HCT116 (cell line): Measurements from ENCODE around the gene PSORS1C2. TPM values are rescaled to one million over a fixed set of nuclear protein-coding genes. Genes with fewer than 3 reads are reported as not detected.

Experiments used
- ATAC-seq: fragments of 200-7000 bp; cut with Tn5 transposase; 2 replicates; pipeline ENCODE4 v1.9.1; 2020; ENCODE audit warnings: mild to moderate bottlenecking, moderate library complexity
- BruUV-seq: library from RNA; stranded (reverse); fragments of 400-500 nt; replicated peaks from 2 replicates; lab custom pipeline; 2021; lab: Mats Ljungman, UMichigan
- CTCF ChIA-PET: fragments of 300-600 bp; sonication (Branson Sonifier 250); formaldehyde crosslinking; loops from one replicate; lab custom pipeline; 2021; ENCODE audit warnings: antibody characterized with exemption; lab: Charles Lee
- POLR2A ChIA-PET: fragments of 300-600, 350-600 bp; sonication (Branson Sonifier 250); formaldehyde crosslinking; loops from one replicate; lab custom pipeline; 2021; ENCODE audit warnings: antibody characterized with exemption; lab: Charles Lee
- RAD21 ChIA-PET, 2 experiments: fragments of 300-600 bp; sonication (Branson Sonifier 250); formaldehyde crosslinking; loops; one replicate each; lab custom pipeline; 2023; ENCODE audit warnings: low total read pairs in 2 of 2; ENCODE audit not compliant: uncharacterized antibody in 2 of 2, unreplicated experiment in 2 of 2, low non-redundant PET in 1 of 2; lab: Charles Lee
- DNase-seq: peaks from one replicate; pipeline ENCODE4 v3.0.0-alpha.2; 2010; ENCODE audit warnings: low read depth, low spot score
- H2AFZ ChIP-seq: fragments of 200-600 bp; shearing (Covaris generic), sonication (generic); 2 replicates; pipeline ENCODE4 v1.6.1; 2017; ENCODE audit warnings: low read depth, mixed run types, mixed read lengths, antibody characterized with exemption, low read length; ENCODE audit not compliant: poor library complexity, severe bottlenecking
- H3K27ac ChIP-seq: 2 replicates; pipeline ENCODE4 v1.5.1; 2012; ENCODE audit warnings: low read depth, low read length
- H3K27me3 ChIP-seq: fragments of 200-600 bp; sonication (generic); 2 replicates; pipeline ENCODE4 v1.6.1; 2016; ENCODE audit warnings: mixed run types, low read length, mixed read lengths; ENCODE audit not compliant: insufficient read depth
- H3K36me3 ChIP-seq, 2 experiments: fragments of 200-500 bp in 1 of 2; fragments of 200-600 bp in 1 of 2; sonication (Bioruptor generic) in 1 of 2; sonication (generic) in 1 of 2; 2 replicates each; pipeline versions ENCODE4 v1.5.1 to v1.6.1; 2014 to 2016; ENCODE audit warnings: low read length in 2 of 2, inconsistent platforms in 1 of 2, mixed read lengths in 1 of 2, mixed run types in 1 of 2; ENCODE audit not compliant: insufficient read depth in 2 of 2, control insufficient read depth in 1 of 2
- H3K4me1 ChIP-seq, 2 experiments: fragments of 200-600 bp in 1 of 2; sonication (generic) in 1 of 2; 2 replicates each; pipeline versions ENCODE4 v1.5.1 to v1.6.1; 2012 to 2017; ENCODE audit warnings: low read length in 2 of 2, inconsistent platforms in 1 of 2, mild to moderate bottlenecking in 1 of 2, mixed read lengths in 1 of 2, mixed run types in 1 of 2, moderate library complexity in 1 of 2; ENCODE audit not compliant: insufficient read depth in 2 of 2, control insufficient read depth in 1 of 2
- H3K4me2 ChIP-seq: fragments of 200-600 bp; sonication (generic); 2 replicates; pipeline ENCODE4 v1.6.1; 2017; ENCODE audit warnings: mixed run types, low read length, mixed read lengths
- H3K4me3 ChIP-seq, 2 experiments: fragments of 200-600 bp in 1 of 2; sonication (generic) in 1 of 2; replicated peaks in 1 of 2; 2 replicates each; pipeline ENCODE4 v1.5.1; 2011 to 2016; ENCODE audit warnings: low read length in 2 of 2, control low read depth in 1 of 2, low read depth in 1 of 2, mild to moderate bottlenecking in 1 of 2, mixed read lengths in 1 of 2, mixed run types in 1 of 2
- H3K79me2 ChIP-seq: fragments of 200-600 bp; sonication (generic); 2 replicates; pipeline ENCODE4 v1.6.1; 2017; ENCODE audit warnings: mild to moderate bottlenecking, mixed run types, low read length, moderate library complexity, mixed read lengths; ENCODE audit not compliant: insufficient read depth
- H3K9ac ChIP-seq: fragments of 200-600 bp; sonication (generic); 2 replicates; pipeline ENCODE4 v1.6.1; 2016; ENCODE audit warnings: low read length, mixed read lengths
- H3K9me2 ChIP-seq: fragments of 200-600 bp; sonication (generic), shearing (Covaris generic); 2 replicates; pipeline ENCODE4 v1.6.1; 2017; ENCODE audit warnings: mixed run types, mild to moderate bottlenecking, moderate library complexity; ENCODE audit not compliant: insufficient read depth
- H3K9me3 ChIP-seq, 2 experiments: fragments of 200-500 bp in 1 of 2; fragments of 200-600 bp in 1 of 2; sonication (Bioruptor generic) in 1 of 2; sonication (generic) in 1 of 2; 2 replicates each; pipeline ENCODE4 v1.6.1; 2014 to 2017; ENCODE audit warnings: low read length in 2 of 2, mixed read lengths in 2 of 2, inconsistent platforms in 1 of 2, low read depth in 1 of 2, mild to moderate bottlenecking in 1 of 2, mixed run types in 1 of 2, moderate library complexity in 1 of 2; ENCODE audit not compliant: control insufficient read depth in 1 of 2, insufficient read depth in 1 of 2
- H4K20me1 ChIP-seq: fragments of 200-600 bp; sonication (generic), shearing (Covaris generic); 2 replicates; pipeline ENCODE4 v1.6.1; 2017; ENCODE audit warnings: mixed run types, mild to moderate bottlenecking, moderate library complexity; ENCODE audit not compliant: insufficient read depth
- CEBPB ChIP-seq: IDR thresholded peaks from 2 replicates; pipeline ENCODE4 v1.6.1; 2012; ENCODE audit warnings: low read depth
- EGR1 ChIP-seq: IDR thresholded peaks from 2 replicates; pipeline ENCODE4 v1.6.1; 2012; ENCODE audit warnings: low read depth
- EZH2phosphoT487 ChIP-seq: fragments of 200-600 bp; IDR thresholded peaks from 2 replicates; pipeline ENCODE4 v1.6.1; 2018; ENCODE audit warnings: antibody characterized with exemption, borderline replicate concordance
- FOSL1 ChIP-seq: IDR thresholded peaks from 2 replicates; pipeline ENCODE4 v1.6.1; 2012; ENCODE audit warnings: low read depth
- MAX ChIP-seq: IDR thresholded peaks from 2 replicates; pipeline ENCODE4 v1.6.1; 2012
- POLR2A ChIP-seq: IDR thresholded peaks from 2 replicates; pipeline ENCODE4 v1.7.0; 2011; ENCODE audit warnings: borderline replicate concordance; ENCODE audit not compliant: insufficient read depth, insufficient read length; ENCODE audit errors: extremely low read depth
- RAD21 ChIP-seq: IDR thresholded peaks from 2 replicates; pipeline ENCODE4 v1.6.1; 2012; ENCODE audit warnings: low read depth, mild to moderate bottlenecking
- REST ChIP-seq: IDR thresholded peaks from 2 replicates; pipeline ENCODE4 v1.6.1; 2012; ENCODE audit warnings: low read depth
- SP1 ChIP-seq: IDR thresholded peaks from 2 replicates; pipeline ENCODE4 v1.6.1; 2012; ENCODE audit warnings: low read depth
- YY1 ChIP-seq: IDR thresholded peaks from 2 replicates; pipeline ENCODE4 v1.6.1; 2011; ENCODE audit warnings: low read length, low read depth, moderate library complexity, mild to moderate bottlenecking; ENCODE audit not compliant: insufficient replicate concordance; ENCODE audit errors: extremely low read depth
- ZNF274 ChIP-seq: fragments of 200-500 bp; sonication (Bioruptor generic); IDR thresholded peaks from 2 replicates; pipeline ENCODE4 v1.6.1; 2014; ENCODE audit warnings: mild to moderate bottlenecking, low read depth, low read length, inconsistent platforms
- intact Hi-C: fragments of 100-400 bp; cut with micrococcal nuclease; formaldehyde crosslinking; loops from 2 replicates; pipeline ENCODE4 v1.10.0; 2022
- total RNA-seq: library from RNA; stranded (reverse); gene quantifications from one replicate; pipeline ENCODE4 v1.2.1, GENCODE V29; 2021; ENCODE audit not compliant: unreplicated experiment

Gene PSORS1C2
- total RNA-seq, 1 experiment from 2014 or later: not detected

GRCh38 chr6:31139599-31139998 is 733 bp upstream of the PSORS1C2 start:
- H2AFZ ChIP-seq: no peak overlapping the region
- no TSS peak for BruUV-seq
- H3K4me1 ChIP-seq: peaks cover 4 to 13% of the 10 kb centered on the region in 2 experiments; a peak in 3 of 4 replicates
- no peaks in the 10 kb centered on the region for H4K20me1 ChIP-seq
- TF ChIP-seq CEBPB (no peak), EZH2phosphoT487 (no peak), MAX (no peak), EGR1 (no peak), FOSL1 (no peak), SP1 (no peak), ZNF274 (no peak), YY1 (no peak), REST (no peak), RAD21 (no peak), POLR2A (no peak)
- H3K79me2 ChIP-seq: no peaks in the 10 kb centered on the region
- no peak overlapping the region for H3K4me3 ChIP-seq
- no peak overlapping the region for H3K4me2 ChIP-seq
- H3K9me2 ChIP-seq: no peaks in the 10 kb centered on the region
- intact Hi-C loops: no loop called here
- H3K9me3 ChIP-seq: no peaks in the 10 kb centered on the region
- ChIA-PET POLR2A (no interaction called here), RAD21 (no interaction called here), CTCF (interaction anchor here (0.7 to 1.0 kb wide), 2 partner anchors 8 to 227 kb away, joined by 3 to 4 read pairs; no protein-coding TSS in a partner anchor)
- H3K27ac ChIP-seq: no peak overlapping the region
- no peak overlapping the region for H3K9ac ChIP-seq
- ATAC-seq: no peak
- no peak for DNase-seq
- H3K36me3 ChIP-seq: 0 out of 4 replicates have a peak, but pooled peaks cover 0 to 3% of the 10 kb centered on the region in 2 experiments
- H3K27me3 ChIP-seq: no peaks in the 10 kb centered on the region
